ENCODE measurements around the gene FOXP1.

DNA sequence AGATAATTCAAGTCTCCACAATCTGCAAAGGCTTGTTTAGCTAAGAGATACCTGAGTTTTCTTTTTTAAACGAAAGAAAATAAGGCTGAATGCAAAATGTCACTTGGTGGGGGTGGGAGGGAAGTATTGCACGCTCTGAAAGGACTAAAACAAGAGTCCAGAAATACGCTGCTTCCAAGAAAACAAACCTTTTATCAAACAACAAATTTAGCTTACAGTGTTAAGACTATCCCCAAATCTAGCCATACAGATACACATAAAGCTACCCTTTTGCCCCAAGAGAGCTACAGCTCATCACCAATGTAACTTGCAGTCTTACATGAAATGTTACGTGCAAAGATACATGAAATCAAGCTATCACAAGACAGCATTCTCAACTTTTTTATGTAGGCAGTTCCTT, 522.5 kb downstream of the FOXP1 start:
- TF ChIP-seq EP300 (IDR thresholded peaks at IDR 0.05): no peak
- TF ChIP-seq, protein P1, sequence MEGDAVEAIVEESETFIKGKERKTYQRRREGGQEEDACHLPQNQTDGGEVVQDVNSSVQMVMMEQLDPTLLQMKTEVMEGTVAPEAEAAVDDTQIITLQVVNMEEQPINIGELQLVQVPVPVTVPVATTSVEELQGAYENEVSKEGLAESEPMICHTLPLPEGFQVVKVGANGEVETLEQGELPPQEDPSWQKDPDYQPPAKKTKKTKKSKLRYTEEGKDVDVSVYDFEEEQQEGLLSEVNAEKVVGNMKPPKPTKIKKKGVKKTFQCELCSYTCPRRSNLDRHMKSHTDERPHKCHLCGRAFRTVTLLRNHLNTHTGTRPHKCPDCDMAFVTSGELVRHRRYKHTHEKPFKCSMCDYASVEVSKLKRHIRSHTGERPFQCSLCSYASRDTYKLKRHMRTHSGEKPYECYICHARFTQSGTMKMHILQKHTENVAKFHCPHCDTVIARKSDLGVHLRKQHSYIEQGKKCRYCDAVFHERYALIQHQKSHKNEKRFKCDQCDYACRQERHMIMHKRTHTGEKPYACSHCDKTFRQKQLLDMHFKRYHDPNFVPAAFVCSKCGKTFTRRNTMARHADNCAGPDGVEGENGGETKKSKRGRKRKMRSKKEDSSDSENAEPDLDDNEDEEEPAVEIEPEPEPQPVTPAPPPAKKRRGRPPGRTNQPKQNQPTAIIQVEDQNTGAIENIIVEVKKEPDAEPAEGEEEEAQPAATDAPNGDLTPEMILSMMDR (IDR thresholded peaks at IDR 0.05): no peak
- no peak for TF ChIP-seq POLR2A (IDR thresholded peaks at IDR 0.05)
